HG03442 (cell line): ENCODE data around the gene SUN3.
"Not testable (repeated sequence)": the region's sequence is repeated elsewhere in the genome, so short reads cannot be mapped to it uniquely, and the experiment has no call there.

Experiments
- ATAC-seq: cut with Tn5 transposase; IDR thresholded peaks from one replicate; pipeline ENCODE4 v1.9.1; 2021; ENCODE audit warnings: mild to moderate bottlenecking, moderate library complexity; ENCODE audit not compliant: unreplicated experiment

Gene SUN3

GRCh38 chr7:48033922-48034321 is 5.0 kb upstream of the SUN3 start:
- ATAC-seq = no peak

GRCh38 chr7:48031111-48031510 is 2.2 kb upstream of the SUN3 start:
- ATAC-seq = no peak

- ATAC-seq = no peak
Observed at GRCh38 chr7:48025624-48026023, 3.3 kb downstream of the SUN3 start.

- ATAC-seq = no peak
Observed at GRCh38 chr7:48017674-48018073, 11.2 kb downstream of the SUN3 start.

GRCh38 chr7:48016641-48017040 is 12.3 kb downstream of the SUN3 start:
- ATAC-seq = no peak

- ATAC-seq = no peak
Observed at GRCh38 chr7:48011951-48012350, 17.0 kb downstream of the SUN3 start.

- ATAC-seq = no peak
Observed at GRCh38 chr7:48011323-48011722, 17.6 kb downstream of the SUN3 start.

GRCh38 chr7:48009954-48010353 is 19.0 kb downstream of the SUN3 start:
- no peak for ATAC-seq

- ATAC-seq = no peak
Observed at GRCh38 chr7:48009257-48009656, 19.6 kb downstream of the SUN3 start.

- no peak for ATAC-seq
Observed at GRCh38 chr7:48006866-48007265, 22.0 kb downstream of the SUN3 start.

GRCh38 chr7:48004638-48005037 is 24.3 kb downstream of the SUN3 start:
- ATAC-seq = no peak

GRCh38 chr7:48004032-48004431 is 24.9 kb downstream of the SUN3 start:
- no peak for ATAC-seq

- ATAC-seq = not testable (repeated sequence)
Observed at GRCh38 chr7:48000164-48000563, 28.7 kb downstream of the SUN3 start.

GRCh38 chr7:47999413-47999812 is 29.5 kb downstream of the SUN3 start:
- ATAC-seq = no peak

- no peak for ATAC-seq
Observed at GRCh38 chr7:47992446-47992845, 36.5 kb downstream of the SUN3 start.

GRCh38 chr7:47991741-47992311 is 37.1 kb downstream of the SUN3 start:
- peak; percentile 98 for ATAC-seq

- ATAC-seq = no peak
Observed at GRCh38 chr7:47991270-47991669, 37.6 kb downstream of the SUN3 start.

- no peak for ATAC-seq
Observed at GRCh38 chr7:47990592-47990991, 38.3 kb downstream of the SUN3 start.

- ATAC-seq = not testable (repeated sequence)
Observed at GRCh38 chr7:47989607-47990400, 39.1 kb downstream of the SUN3 start.

- no peak for ATAC-seq
Observed at GRCh38 chr7:47988496-47989386, 40.2 kb downstream of the SUN3 start.

- no peak for ATAC-seq
Observed at GRCh38 chr7:47982610-47983009, 46.3 kb downstream of the SUN3 start.

GRCh38 chr7:47980648-47981047 is 48.3 kb downstream of the SUN3 start:
- ATAC-seq = not testable (repeated sequence)
